GM23338 (cell line): ENCODE measurements around the gene GIPC2. TPM values are rescaled to one million over a fixed set of nuclear protein-coding genes. Genes with fewer than 3 reads are reported as not detected.

ENCODE experiments used
- ATAC-seq: fragments of 200-7000 bp; cut with Tn5 transposase; 3 replicates; pipeline ENCODE4 v1.9.1; 2020
- DNase-seq: peaks from one replicate; pipeline ENCODE4 v3.0.0-alpha.2; 2015; ENCODE audit warnings: low spot score
- H2AFZ ChIP-seq: fragments of 200-600 bp; sonication (generic); 2 replicates; pipeline ENCODE4 v1.8.0; 2016; ENCODE audit warnings: antibody characterized with exemption, mild to moderate bottlenecking, moderate library complexity
- H3F3A ChIP-seq: fragments of 200-600 bp; sonication (generic); replicated peaks from 2 replicates; pipeline ENCODE4 v1.8.0; 2017; ENCODE audit warnings: antibody characterized with exemption, mixed run types, low read depth
- H3K27ac ChIP-seq: fragments of 200-600 bp; sonication (generic); 2 replicates; pipeline ENCODE4 v1.6.1; 2016; ENCODE audit warnings: low read depth
- H3K27me3 ChIP-seq: fragments of 200-600 bp; sonication (generic); 2 replicates; pipeline ENCODE4 v1.8.0; 2016; ENCODE audit warnings: mild to moderate bottlenecking, mixed run types, moderate library complexity; ENCODE audit not compliant: insufficient read depth
- H3K36me3 ChIP-seq: fragments of 200-600 bp; sonication (generic); 2 replicates; pipeline ENCODE4 v1.8.0; 2016; ENCODE audit warnings: mild to moderate bottlenecking; ENCODE audit not compliant: insufficient read depth
- H3K4me1 ChIP-seq: fragments of 200-600 bp; sonication (generic); 2 replicates; pipeline ENCODE4 v1.8.0; 2016; ENCODE audit warnings: mild to moderate bottlenecking, moderate library complexity; ENCODE audit not compliant: insufficient read depth
- H3K4me2 ChIP-seq: fragments of 200-600 bp; sonication (generic); 2 replicates; pipeline ENCODE4 v1.7.1; 2017; ENCODE audit warnings: mixed run types
- H3K4me3 ChIP-seq: fragments of 200-600 bp; sonication (generic); 2 replicates; pipeline ENCODE4 v1.6.1; 2016; ENCODE audit warnings: mixed run types
- H3K79me2 ChIP-seq: fragments of 200-600 bp; sonication (generic); replicated peaks from 2 replicates; pipeline ENCODE4 v1.8.0; 2017; ENCODE audit warnings: mild to moderate bottlenecking; ENCODE audit not compliant: insufficient read depth
- H3K9me2 ChIP-seq: fragments of 200-600 bp; sonication (generic); 2 replicates; pipeline ENCODE4 v1.8.0; 2017; ENCODE audit not compliant: insufficient read depth
- H4K20me1 ChIP-seq: fragments of 200-600 bp; sonication (generic); replicated peaks from 2 replicates; pipeline ENCODE4 v1.8.0; 2017; ENCODE audit warnings: mild to moderate bottlenecking; ENCODE audit not compliant: insufficient read depth
- H3K27ac Mint-ChIP-seq: 2 replicates; pipeline ENCODE4 v1.8.0; 2020; ENCODE audit warnings: inconsistent platforms, mild to moderate bottlenecking, moderate library complexity, mixed read lengths
- H3K27me3 Mint-ChIP-seq: 3 replicates; pipeline ENCODE4 v1.8.0; 2022; ENCODE audit warnings: low read depth, mild to moderate bottlenecking, moderate library complexity, mixed read lengths, inconsistent platforms; ENCODE audit not compliant: insufficient read depth, poor library complexity
- H3K36me3 Mint-ChIP-seq: 3 replicates; pipeline ENCODE4 v1.8.0; 2021; ENCODE audit warnings: low read depth, mild to moderate bottlenecking, inconsistent platforms, moderate library complexity, mixed read lengths
- H3K4me1 Mint-ChIP-seq: 3 replicates; pipeline ENCODE4 v1.8.0; 2020; ENCODE audit warnings: mild to moderate bottlenecking, inconsistent platforms, mixed read lengths
- H3K4me3 Mint-ChIP-seq: 3 replicates; pipeline ENCODE4 v1.8.0; 2021; ENCODE audit warnings: moderate library complexity, mild to moderate bottlenecking, inconsistent platforms, mixed read lengths
- H3K9me3 Mint-ChIP-seq: 3 replicates; pipeline ENCODE4 v1.8.0; 2020; ENCODE audit warnings: moderate library complexity, mild to moderate bottlenecking, inconsistent platforms, mixed read lengths
- EZH2 ChIP-seq: fragments of 200-600 bp; sonication (generic); IDR thresholded peaks from one replicate; pipeline ENCODE4 v1.8.0; 2017; ENCODE audit warnings: antibody characterized with exemption, mild to moderate bottlenecking, low read depth; ENCODE audit not compliant: unreplicated experiment
- EZH2phosphoT487 ChIP-seq: fragments of 200-600 bp; sonication (generic); IDR thresholded peaks from one replicate; pipeline ENCODE4 v1.8.1; 2018; ENCODE audit warnings: antibody characterized with exemption; ENCODE audit not compliant: unreplicated experiment
- REST ChIP-seq: IDR thresholded peaks from one replicate; pipeline ENCODE4 v1.6.1; 2018; ENCODE audit warnings: antibody characterized with exemption; ENCODE audit not compliant: unreplicated experiment
- ZNF462 ChIP-seq: fragments of 250-450 bp; sonication (Bioruptor Pico); IDR thresholded peaks from 2 replicates; pipeline ENCODE4 v1.5.0; 2020; ENCODE audit warnings: mild to moderate bottlenecking, moderate library complexity
- polyA plus RNA-seq: library from polyadenylated mRNA; unstranded; fragments of >200 nt; fragmentation: Nextera tagmentation; extraction: Ambion mirVana; gene quantifications from 2 replicates; pipeline ENCODE4 v1.2.1, GENCODE V29; 2016
- total RNA-seq: library from RNA; depleted of rRNA; stranded (reverse); fragments of >200 nt; shearing (Covaris generic); gene quantifications from 2 replicates; pipeline ENCODE4 v1.2.3, GENCODE V29; 2014

Gene GIPC2
- total and polyA plus RNA-seq, 2 experiments from 2014 or later = 1.2 to 1.5 TPM

GRCh38 chr1:78058670-78059069 lies 12.9 kb downstream of the GIPC2 start:
- no peaks in the 10 kb centered on the region; the same call in 1 of the 2 replicates for H4K20me1 ChIP-seq
- ATAC-seq = no peak

More at GRCh38 chr1:78058670-78059069, 12.9 kb downstream of the GIPC2 start:
- no peaks in the 10 kb centered on the region for H3K9me3 Mint-ChIP-seq
- H3K36me3 ChIP-seq = no peaks in the 10 kb centered on the region
- H3K4me2 ChIP-seq = no peak overlapping the region
- no peaks in the 10 kb centered on the region for H3F3A ChIP-seq
- no peaks in the 10 kb centered on the region for H3K36me3 Mint-ChIP-seq
- no peaks in the 10 kb centered on the region for H3K4me1 ChIP-seq
- H3K4me1 Mint-ChIP-seq = no peaks in the 10 kb centered on the region
- no peak overlapping the region for H3K27ac ChIP-seq
- H2AFZ ChIP-seq = no peak overlapping the region
- no peaks in the 10 kb centered on the region for H3K79me2 ChIP-seq
- TF ChIP-seq EZH2phosphoT487 (no peak), EZH2 (no peak), REST (no peak), ZNF462 (no peak)
- H3K4me3 Mint-ChIP-seq = no peak overlapping the region
- DNase-seq = no peak
- H3K27me3 Mint-ChIP-seq = no peaks in the 10 kb centered on the region
- H3K27ac Mint-ChIP-seq = no peak overlapping the region
- no peak overlapping the region for H3K4me3 ChIP-seq
- no peaks in the 10 kb centered on the region for H3K27me3 ChIP-seq
- 0 out of 2 replicates have a peak, but pooled peaks cover 3% of the 10 kb centered on the region for H3K9me2 ChIP-seq
